HEK293T (cell line): ENCODE data around the gene SLC22A2.

Source experiments
- CTCF ChIA-PET: fragments of 350-600 bp; formaldehyde crosslinking; extraction: SDS; loops from one replicate; lab custom pipeline; 2021; ENCODE audit warnings: antibody characterized with exemption, inconsistent platforms; lab: Yijun Ruan, JAX
- POLR2A ChIA-PET: fragments of 350-600 bp; formaldehyde crosslinking; extraction: SDS; loops from one replicate; lab custom pipeline; 2020; ENCODE audit warnings: antibody characterized with exemption, inconsistent platforms; lab: Yijun Ruan, JAX
- DNase-seq: peaks from one replicate; pipeline ENCODE4 v3.0.0; 2012; ENCODE audit warnings: mixed read lengths; ENCODE audit errors: extremely low spot score
- ARNT ChIP-seq: fragments of 450-650 bp; IDR thresholded peaks from 2 replicates; pipeline ENCODE4 v1.6.1; 2017; ENCODE audit warnings: mild to moderate bottlenecking
- BHLHE40 ChIP-seq: fragments of 450-650 bp; IDR thresholded peaks from 2 replicates; pipeline ENCODE4 v1.6.1; 2016; ENCODE audit warnings: mild to moderate bottlenecking, moderate library complexity, borderline replicate concordance
- CTBP1 ChIP-seq: fragments of 450-650 bp; IDR thresholded peaks from 2 replicates; pipeline ENCODE4 v1.6.1; 2016; ENCODE audit warnings: borderline replicate concordance
- ELF4 ChIP-seq: fragments of 450-650 bp; IDR thresholded peaks from 2 replicates; pipeline ENCODE4 v1.6.1; 2017; ENCODE audit warnings: antibody characterized with exemption
- FOXA1 ChIP-seq: fragments of 450-650 bp; IDR thresholded peaks from 2 replicates; pipeline ENCODE4 v1.6.1; 2016; ENCODE audit warnings: mild to moderate bottlenecking
- FOXK2 ChIP-seq: fragments of 450-650 bp; IDR thresholded peaks from 2 replicates; pipeline ENCODE4 v1.6.1; 2016; ENCODE audit warnings: mild to moderate bottlenecking
- FOXM1 ChIP-seq: fragments of 450-650 bp; IDR thresholded peaks from 2 replicates; pipeline ENCODE4 v1.6.1; 2017; ENCODE audit warnings: mild to moderate bottlenecking, borderline replicate concordance
- HDGF ChIP-seq: fragments of 450-650 bp; IDR thresholded peaks from 2 replicates; pipeline ENCODE4 v1.6.1; 2017; ENCODE audit warnings: antibody characterized with exemption, borderline replicate concordance
- L3MBTL2 ChIP-seq: fragments of 450-650 bp; conservative IDR thresholded peaks from 2 replicates; pipeline ENCODE4 v1.6.1; 2016; ENCODE audit warnings: mild to moderate bottlenecking
- LEF1 ChIP-seq: fragments of 450-650 bp; IDR thresholded peaks from 2 replicates; pipeline ENCODE4 v1.6.1; 2017; ENCODE audit warnings: mild to moderate bottlenecking, borderline replicate concordance
- NFRKB ChIP-seq: fragments of 450-650 bp; IDR thresholded peaks from 2 replicates; pipeline ENCODE4 v1.6.1; 2016; ENCODE audit warnings: mild to moderate bottlenecking, moderate library complexity
- SP1 ChIP-seq: fragments of 450-650 bp; IDR thresholded peaks from 2 replicates; pipeline ENCODE4 v1.6.1; 2017
- SUZ12 ChIP-seq: fragments of 450-650 bp; IDR thresholded peaks from 2 replicates; pipeline ENCODE4 v1.6.1; 2016; ENCODE audit warnings: mild to moderate bottlenecking
- TARDBP ChIP-seq: fragments of 450-650 bp; IDR thresholded peaks from 2 replicates; pipeline ENCODE4 v1.6.1; 2016
- ZNF384 ChIP-seq: fragments of 450-650 bp; IDR thresholded peaks from 2 replicates; pipeline ENCODE4 v1.6.1; 2016
- TF ChIP-seq, protein P1 (sequence below): fragments of 450-650 bp; IDR thresholded peaks from 2 replicates; pipeline ENCODE4 v1.6.1; 2016

The SLC22A2 gene

DNA sequence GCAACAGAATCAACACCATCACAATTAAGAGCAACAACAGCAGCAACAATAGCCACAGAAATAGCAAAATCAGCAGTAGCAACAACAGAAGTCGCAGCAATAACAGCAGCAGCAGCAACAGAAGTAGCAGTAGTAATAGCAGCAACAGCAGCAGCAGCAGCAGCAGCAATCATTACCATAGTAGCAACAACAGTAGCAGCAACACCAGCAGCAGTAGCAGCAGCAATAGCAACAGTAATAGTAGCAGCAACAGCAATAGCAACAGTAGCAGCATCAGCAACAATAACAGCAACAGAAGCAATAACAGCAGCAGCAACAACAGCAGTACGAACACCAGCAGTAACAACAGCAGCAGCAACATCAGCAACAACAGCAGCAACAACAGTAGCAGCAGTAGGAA lies 39.8 kb downstream of the SLC22A2 start:
- POLR2A ChIA-PET: no interaction called here
- DNase-seq: no peak
- CTCF ChIA-PET: no interaction called here
- no peak for TF ChIP-seq L3MBTL2
- TF ChIP-seq, protein P1, sequence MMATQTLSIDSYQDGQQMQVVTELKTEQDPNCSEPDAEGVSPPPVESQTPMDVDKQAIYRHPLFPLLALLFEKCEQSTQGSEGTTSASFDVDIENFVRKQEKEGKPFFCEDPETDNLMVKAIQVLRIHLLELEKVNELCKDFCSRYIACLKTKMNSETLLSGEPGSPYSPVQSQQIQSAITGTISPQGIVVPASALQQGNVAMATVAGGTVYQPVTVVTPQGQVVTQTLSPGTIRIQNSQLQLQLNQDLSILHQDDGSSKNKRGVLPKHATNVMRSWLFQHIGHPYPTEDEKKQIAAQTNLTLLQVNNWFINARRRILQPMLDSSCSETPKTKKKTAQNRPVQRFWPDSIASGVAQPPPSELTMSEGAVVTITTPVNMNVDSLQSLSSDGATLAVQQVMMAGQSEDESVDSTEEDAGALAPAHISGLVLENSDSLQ: no peak
- TF ChIP-seq ELF4: no peak
- no peak for TF ChIP-seq TARDBP
- TF ChIP-seq FOXK2: no peak
- no peak for TF ChIP-seq CTBP1
- no peak for TF ChIP-seq LEF1
- no peak for TF ChIP-seq FOXA1
- no peak for TF ChIP-seq ZNF384
- no peak for TF ChIP-seq SUZ12
- no peak for TF ChIP-seq FOXM1
- no peak for TF ChIP-seq BHLHE40
- no peak for TF ChIP-seq SP1
- no peak for TF ChIP-seq ARNT
- TF ChIP-seq NFRKB: no peak
- no peak for TF ChIP-seq HDGF

DNA sequence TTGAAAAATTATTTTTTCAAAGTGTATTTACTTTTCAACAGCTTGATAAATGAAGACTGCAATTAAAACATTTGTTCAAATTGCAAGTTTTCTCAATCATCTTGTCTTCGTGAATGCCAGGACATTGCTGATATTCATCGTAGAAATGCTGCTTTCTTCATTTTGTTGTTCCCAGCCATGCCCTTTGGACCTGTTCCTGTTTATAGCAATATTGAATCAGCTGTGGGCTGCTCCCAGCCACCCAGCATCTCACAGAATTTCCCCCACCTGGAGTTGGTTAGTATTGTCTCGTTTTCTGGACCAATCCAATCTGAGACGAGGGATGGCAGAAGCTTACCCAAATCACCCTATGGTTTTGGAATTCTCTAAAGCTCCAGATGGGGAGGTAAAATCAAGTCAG lies 40.8 kb downstream of the SLC22A2 start:
- DNase-seq: no peak
- POLR2A ChIA-PET: no interaction called here
- TF ChIP-seq CTBP1: no peak
- TF ChIP-seq FOXK2: no peak
- TF ChIP-seq SUZ12: no peak
- TF ChIP-seq NFRKB: no peak
- TF ChIP-seq L3MBTL2: no peak
- no peak for TF ChIP-seq HDGF
- TF ChIP-seq, protein P1: no peak
- CTCF ChIA-PET: no interaction called here

DNA sequence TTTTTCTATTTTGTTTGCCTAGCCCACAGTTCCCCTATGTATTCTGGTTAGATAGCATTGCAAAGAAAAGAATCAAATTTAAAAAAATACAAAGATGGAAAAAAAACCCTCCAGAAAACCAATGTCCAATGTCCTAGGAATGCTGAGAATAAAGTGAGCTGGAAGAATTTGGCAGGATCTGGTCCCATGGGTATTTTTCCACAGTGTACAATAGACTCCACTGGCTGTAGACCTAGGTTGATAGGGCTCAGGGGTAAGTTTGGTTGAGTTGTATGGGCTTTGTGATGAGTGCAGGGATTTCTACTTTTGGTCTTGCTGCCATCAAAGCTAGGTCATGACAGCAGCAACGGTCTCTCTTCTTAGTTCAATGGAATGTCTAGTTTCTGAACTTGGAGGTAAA lies 41.5 kb downstream of the SLC22A2 start:
- TF ChIP-seq TARDBP (no peak), BHLHE40 (no peak), FOXM1 (no peak), HDGF (no peak), SUZ12 (no peak)
- ChIA-PET CTCF (no interaction called here), POLR2A (no interaction called here)
- DNase-seq: no peak

DNA sequence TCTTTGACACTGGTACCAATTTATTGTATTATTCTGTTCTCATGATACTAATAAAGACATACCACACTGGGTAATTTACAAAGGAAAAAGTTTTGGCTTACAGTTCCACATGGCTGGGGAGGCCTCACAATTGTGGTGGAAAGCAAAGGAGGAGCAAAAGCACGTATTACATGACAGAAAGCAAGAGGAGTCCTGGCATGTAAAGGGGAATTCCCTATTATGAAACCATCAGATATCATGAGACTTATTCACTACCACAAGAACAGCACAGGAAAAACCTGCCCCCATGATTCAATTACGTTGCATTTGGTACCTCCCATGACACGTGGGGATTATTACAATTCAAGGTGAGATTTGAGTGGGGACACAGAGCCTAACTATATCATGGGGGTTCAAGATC lies 43.4 kb downstream of the SLC22A2 start:
- ChIA-PET POLR2A (no interaction called here), CTCF (no interaction called here)
- no peak for TF ChIP-seq LEF1
- no peak for TF ChIP-seq FOXK2
- no peak for TF ChIP-seq SUZ12
- no peak for TF ChIP-seq ARNT
- TF ChIP-seq BHLHE40: no peak

DNA sequence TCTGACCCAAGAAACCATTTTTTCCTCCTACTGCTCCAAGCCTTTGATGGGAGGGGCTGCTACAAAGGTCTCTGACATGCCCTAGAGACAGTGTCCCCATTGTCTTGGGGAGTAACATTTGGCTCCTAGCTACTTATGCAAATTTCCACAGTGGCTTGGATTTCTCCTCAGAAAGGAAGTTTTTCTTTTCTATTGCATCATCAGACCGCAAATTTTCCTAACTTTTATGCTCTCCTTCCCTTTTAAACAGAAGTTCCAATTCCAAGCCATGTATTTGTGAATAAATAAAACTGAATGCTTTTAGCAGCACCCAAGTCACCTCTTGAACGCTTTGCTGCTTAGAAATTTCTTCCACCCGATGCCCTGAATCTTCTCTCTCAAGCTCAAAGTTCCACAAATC lies 51.0 kb downstream of the SLC22A2 start:
- POLR2A ChIA-PET: no interaction called here
- CTCF ChIA-PET: no interaction called here
- no peak for DNase-seq
- TF ChIP-seq LEF1 (no peak), FOXK2 (no peak), SUZ12 (no peak), SP1 (no peak), ZNF384 (no peak), ARNT (no peak), L3MBTL2 (no peak), TARDBP (no peak), BHLHE40 (no peak), HDGF (no peak), FOXM1 (no peak), FOXA1 (no peak), CTBP1 (no peak), ELF4 (no peak), NFRKB (no peak)
- TF ChIP-seq, protein P1: no peak

More for the DNA sequence above, 43.4 kb downstream of the SLC22A2 start:
- DNase-seq: no peak

DNA sequence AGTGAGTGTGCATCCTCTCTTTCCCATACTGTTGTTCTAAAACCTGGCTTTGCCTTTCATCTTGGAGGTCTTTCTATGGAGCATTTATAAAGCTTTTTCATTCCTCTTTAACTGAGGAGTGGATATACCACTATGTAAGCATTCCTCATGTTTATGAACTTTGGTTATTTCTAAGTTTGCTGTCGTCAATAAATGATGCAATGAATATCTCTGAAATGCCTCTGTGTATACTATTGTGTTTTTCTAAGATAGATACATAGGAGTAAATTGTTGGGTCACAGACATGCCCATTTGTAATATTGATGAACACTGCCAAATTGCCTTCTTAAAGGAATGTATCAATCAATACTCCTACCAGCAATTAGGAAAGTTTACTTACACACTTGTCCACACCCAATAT lies 53.9 kb downstream of the SLC22A2 start:
- DNase-seq: no peak
- POLR2A ChIA-PET: no interaction called here
- TF ChIP-seq ARNT: no peak
- no peak for TF ChIP-seq HDGF
- TF ChIP-seq SP1: no peak
- TF ChIP-seq LEF1: no peak
- no peak for TF ChIP-seq ELF4
- TF ChIP-seq, protein P1: no peak
- no peak for TF ChIP-seq FOXA1
- no peak for TF ChIP-seq BHLHE40
- TF ChIP-seq ZNF384: no peak
- TF ChIP-seq CTBP1: no peak
- TF ChIP-seq NFRKB: no peak
- CTCF ChIA-PET: no interaction called here
